HG03064 (cell line): ENCODE data around the gene PCDHGB1.
"Not testable (repeated sequence)": the region's sequence is repeated elsewhere in the genome, so short reads cannot be mapped to it uniquely, and the experiment has no call there.

ENCODE experiments used
- ATAC-seq: cut with Tn5 transposase; IDR thresholded peaks from one replicate; pipeline ENCODE4 v1.9.1; 2021; ENCODE audit warnings: low read depth; ENCODE audit not compliant: unreplicated experiment

The PCDHGB1 gene

GRCh38 chr5:141345327-141345726 is 4.6 kb upstream of the PCDHGB1 start:
- no peak for ATAC-seq

GRCh38 chr5:141346017-141346416 is 3.9 kb upstream of the PCDHGB1 start:
- ATAC-seq: not testable (repeated sequence)

GRCh38 chr5:141351591-141351990 is 1.7 kb downstream of the PCDHGB1 start:
- ATAC-seq: no peak

- ATAC-seq: no peak
These were observed 5.1 kb downstream of the PCDHGB1 start, which contains the start of gene PCDHGA4 for GRCh38 chr5:141354900-141355469. Gene PCDHGA4, plus strand, starts transcription at chr5:141355021. Its CDS starts 87 bp downstream, at chr5:141355108.

GRCh38 chr5:141355641-141356040 is 5.7 kb downstream of the PCDHGB1 start:
- ATAC-seq: no peak

- ATAC-seq: no peak
These were observed 6.2 kb downstream of the PCDHGB1 start for GRCh38 chr5:141356133-141356532.

GRCh38 chr5:141356950-141357349 is 7.1 kb downstream of the PCDHGB1 start:
- no peak for ATAC-seq

- peak; percentile 72 for ATAC-seq
These were observed 10.0 kb downstream of the PCDHGB1 start, which contains the start of gene PCDHGB2 for GRCh38 chr5:141359790-141360426. Gene PCDHGB2, plus strand, starts transcription at chr5:141359994. Its CDS starts 142 bp downstream, at chr5:141360136.

GRCh38 chr5:141360685-141361084 is 10.8 kb downstream of the PCDHGB1 start:
- no peak for ATAC-seq

GRCh38 chr5:141362719-141363118 is 12.8 kb downstream of the PCDHGB1 start:
- no peak for ATAC-seq

GRCh38 chr5:141363952-141364660 is 14.2 kb downstream of the PCDHGB1 start, which contains the start of gene PCDHGA5:
Gene PCDHGA5, plus strand, starts transcription at chr5:141364162. Its CDS starts 169 bp downstream, at chr5:141364331.
- ATAC-seq: no peak

- no peak for ATAC-seq
These were observed 16.4 kb downstream of the PCDHGB1 start for GRCh38 chr5:141366016-141366896.

- peak; percentile 61 for ATAC-seq
These were observed 20.3 kb downstream of the PCDHGB1 start, which contains the start of gene PCDHGB3 for GRCh38 chr5:141369994-141370848. Gene PCDHGB3, plus strand, starts transcription at chr5:141370242. Its CDS starts 153 bp downstream, at chr5:141370395.

GRCh38 chr5:141371572-141372475 is 21.9 kb downstream of the PCDHGB1 start:
- no peak for ATAC-seq

GRCh38 chr5:141373673-141374317 is 23.9 kb downstream of the PCDHGB1 start, which contains the start of gene PCDHGA6:
Gene PCDHGA6, plus strand, starts transcription at chr5:141373891. Its CDS starts 193 bp downstream, at chr5:141374084.
- ATAC-seq: no peak

GRCh38 chr5:141374627-141375026 is 24.7 kb downstream of the PCDHGB1 start:
- ATAC-seq: no peak

GRCh38 chr5:141375444-141376155 is 25.7 kb downstream of the PCDHGB1 start:
- ATAC-seq: not testable (repeated sequence)
